HG03521 (cell line): ENCODE measurements around the gene DISP3.

Experiments
- ATAC-seq: cut with Tn5 transposase; IDR thresholded peaks from one replicate; pipeline ENCODE4 v1.9.1; 2021; ENCODE audit warnings: mild to moderate bottlenecking, moderate library complexity; ENCODE audit not compliant: unreplicated experiment

The DISP3 gene

DNA sequence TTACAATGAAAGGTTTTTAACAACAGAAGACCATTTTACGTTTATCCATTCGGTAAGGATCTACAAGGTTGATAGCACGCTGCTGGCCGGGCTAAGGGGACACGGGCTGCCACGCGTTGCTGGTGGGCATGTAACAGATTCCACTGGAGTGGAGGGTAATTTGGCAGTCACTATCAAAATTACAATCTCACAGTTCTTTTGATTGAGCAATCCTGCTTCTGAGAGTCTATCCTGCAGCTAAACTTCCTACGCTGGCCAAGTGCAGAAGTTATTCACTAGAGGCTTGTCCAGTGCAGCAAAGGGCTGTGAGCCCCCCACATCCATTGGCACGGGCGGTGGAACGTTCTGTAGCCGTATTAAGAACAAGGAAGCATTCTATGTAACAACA lies 61.8 kb downstream of the DISP3 start:
- no peak for ATAC-seq

DNA sequence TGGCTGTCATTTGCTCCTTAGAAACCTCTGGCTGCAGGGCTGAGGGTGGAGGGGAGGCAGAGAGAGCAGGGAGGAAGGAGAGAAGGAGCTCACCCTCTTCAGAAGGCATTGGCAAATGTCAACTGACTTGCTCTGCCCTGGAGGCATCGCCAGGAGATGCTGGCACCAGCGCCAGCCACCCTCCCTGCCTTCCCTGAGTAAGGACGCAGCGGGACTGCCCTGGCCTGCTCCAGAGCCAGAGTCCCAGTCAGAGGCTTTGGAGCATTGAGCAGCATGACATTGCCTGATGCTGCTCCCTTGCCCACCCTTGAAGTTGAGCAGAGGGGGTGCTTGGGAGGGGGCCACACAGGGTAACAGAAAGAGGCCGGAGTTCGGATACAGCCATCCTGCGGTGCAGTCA lies 62.3 kb downstream of the DISP3 start:
- ATAC-seq: no peak

DNA sequence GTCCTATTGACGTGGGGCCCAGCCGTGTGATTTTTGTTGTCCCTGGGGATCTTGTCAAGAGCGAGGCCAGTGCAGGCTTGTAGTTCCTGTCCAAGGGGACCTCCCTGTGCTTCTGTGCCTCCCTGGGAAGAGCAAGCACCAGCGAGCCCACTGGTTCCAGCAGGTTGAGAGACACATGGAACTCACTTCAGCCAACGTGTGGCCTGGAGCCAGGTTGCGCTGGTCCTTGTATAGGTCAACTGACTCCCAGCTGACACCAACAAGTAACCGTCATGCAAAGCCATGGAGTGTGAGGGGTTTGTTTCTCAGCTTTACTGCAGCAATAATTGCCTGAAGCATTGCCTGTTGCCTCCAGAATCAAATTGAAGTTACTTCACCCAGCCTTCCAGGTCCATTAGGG lies 63.0 kb downstream of the DISP3 start:
- no peak for ATAC-seq

DNA sequence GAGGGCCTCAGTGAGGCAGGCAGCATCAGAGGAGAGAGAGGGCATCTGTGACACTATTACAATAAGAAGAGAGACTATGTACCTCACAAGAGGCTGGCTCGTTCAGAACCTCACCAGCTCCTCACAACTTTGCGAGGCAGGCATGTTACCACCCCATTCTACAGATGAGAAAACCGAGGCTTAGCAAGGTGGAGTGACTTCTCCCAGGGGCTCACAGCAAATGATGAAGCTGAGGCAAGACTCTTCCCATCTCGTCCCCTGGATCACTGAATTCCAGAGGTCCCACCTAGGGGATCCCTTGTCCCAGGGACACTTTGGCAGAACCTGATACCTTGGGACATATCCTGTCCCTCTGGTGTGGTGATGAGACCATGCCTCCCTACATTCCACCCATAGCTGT lies 64.4 kb downstream of the DISP3 start:
- no peak for ATAC-seq

DNA sequence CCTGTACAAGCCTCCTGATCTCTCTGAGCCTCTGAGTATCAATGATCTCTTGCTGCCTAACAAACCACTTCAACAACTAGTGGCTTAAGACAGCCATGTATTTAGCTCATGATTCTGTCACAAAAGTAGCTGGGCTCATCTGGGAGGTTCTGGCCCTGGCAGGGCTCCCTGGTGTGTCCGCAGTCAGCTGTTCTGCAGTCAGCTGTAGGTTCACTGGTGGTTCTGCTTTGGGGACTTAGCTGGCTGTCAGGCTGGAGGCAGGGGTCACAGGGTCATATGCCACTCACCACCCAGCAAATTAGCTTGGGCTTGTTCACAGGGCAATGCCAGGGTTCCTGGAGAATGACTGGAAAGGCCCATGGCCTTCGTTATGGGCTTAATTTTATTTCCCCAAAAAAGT lies 64.8 kb downstream of the DISP3 start:
- ATAC-seq: no peak

DNA sequence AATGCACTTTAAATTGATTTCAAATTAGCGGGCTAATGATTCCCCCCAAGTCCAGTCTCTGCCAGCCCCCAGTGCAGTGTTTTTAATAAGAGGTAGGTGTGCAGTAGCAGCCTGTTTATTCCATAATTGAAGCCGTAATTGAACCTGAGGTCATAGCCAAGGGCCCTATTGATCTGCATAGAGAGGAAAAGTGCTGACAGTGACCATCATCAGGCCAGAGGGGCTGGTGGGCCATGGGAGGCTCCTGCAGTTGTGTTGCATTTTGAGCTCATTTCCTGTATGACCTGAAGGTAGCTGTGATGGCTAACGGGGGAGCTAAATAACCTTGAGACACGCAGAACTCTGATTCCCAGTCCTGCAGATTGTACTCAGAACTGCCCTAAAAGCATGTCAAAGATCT lies 67.5 kb downstream of the DISP3 start:
- ATAC-seq: no peak

DNA sequence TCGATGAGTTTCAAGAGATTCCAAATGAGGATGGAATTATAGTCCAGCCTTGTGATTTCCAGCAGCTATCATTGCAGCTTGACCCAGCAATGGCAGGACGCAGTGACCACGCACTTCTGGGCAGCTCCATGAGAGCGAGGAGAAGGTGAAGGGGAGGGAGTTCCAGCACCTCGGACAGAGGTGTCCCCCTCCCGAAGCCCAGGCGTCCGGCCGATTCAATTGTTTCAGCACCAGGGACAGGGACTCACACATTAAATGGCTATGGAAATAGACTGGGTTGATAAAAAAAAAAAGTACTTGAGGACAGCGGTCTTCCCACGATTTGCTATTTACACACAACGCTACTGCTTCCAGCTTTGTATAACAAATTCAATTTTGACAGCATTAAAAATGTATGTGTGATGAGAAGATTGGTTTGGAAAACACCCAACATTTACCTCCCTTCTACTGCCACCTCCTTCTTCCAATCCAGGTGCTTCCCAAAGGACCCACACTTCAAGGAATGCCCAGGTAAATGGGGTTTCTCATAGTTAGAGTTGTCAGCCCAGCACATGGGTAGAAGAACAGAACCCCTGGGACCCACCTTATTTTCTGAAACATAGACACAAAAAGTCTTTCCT lies 71.8 kb downstream of the DISP3 start:
- no peak for ATAC-seq

DNA sequence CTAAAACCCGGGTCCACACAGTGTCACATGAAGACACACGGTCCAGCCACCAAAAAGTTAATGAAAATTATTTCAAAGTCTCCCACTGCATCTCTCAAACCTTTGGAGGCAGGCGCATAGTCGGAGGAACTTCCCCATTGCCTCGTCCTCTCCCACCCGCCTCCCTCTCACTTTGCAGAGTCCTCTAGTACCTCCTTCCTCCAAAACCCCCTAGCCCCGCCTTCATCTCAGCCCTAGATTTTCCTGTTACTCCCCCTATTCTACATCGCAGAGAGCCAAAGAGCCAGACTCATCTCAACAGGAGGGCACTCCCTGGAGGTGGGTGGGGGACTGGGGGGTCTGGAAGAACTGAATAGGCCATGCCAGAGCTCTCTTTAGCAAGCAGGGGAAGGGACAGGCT lies 79.3 kb downstream of the DISP3 start:
- no peak for ATAC-seq

DNA sequence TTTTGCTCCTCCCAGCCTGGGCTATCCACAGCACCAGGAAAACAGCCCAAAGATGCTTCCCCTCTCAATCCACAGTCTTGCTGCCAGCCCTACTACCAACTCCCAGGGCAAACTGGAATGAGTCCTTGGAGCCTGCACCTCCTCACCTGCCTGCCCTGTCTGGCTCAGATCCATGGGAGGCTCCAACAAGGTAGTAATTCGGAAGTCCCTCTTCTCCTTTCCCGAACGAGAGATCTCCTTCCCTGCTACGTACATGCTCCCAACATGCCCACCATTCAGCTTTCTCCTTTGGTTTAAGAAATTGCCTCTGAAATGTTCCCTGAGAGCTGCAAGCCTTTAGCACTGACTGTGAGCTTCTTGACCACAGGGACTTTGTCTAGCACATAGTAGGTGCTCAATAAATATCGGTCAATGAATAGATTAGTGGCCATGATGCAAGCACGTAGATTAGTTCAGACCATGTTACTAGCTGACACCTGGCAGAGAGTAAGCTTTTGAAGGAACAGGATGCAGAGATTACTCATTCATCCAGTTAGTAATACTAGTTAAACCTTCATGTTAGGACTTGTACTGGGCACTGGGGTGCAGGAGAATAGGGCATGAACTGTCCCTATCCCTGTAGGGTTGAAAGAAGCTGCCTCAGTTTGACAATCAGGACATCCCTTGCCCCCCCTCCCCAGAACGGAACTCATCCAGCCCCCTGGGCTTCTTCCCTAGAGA lies 80.1 kb downstream of the DISP3 start:
- no peak for ATAC-seq

DNA sequence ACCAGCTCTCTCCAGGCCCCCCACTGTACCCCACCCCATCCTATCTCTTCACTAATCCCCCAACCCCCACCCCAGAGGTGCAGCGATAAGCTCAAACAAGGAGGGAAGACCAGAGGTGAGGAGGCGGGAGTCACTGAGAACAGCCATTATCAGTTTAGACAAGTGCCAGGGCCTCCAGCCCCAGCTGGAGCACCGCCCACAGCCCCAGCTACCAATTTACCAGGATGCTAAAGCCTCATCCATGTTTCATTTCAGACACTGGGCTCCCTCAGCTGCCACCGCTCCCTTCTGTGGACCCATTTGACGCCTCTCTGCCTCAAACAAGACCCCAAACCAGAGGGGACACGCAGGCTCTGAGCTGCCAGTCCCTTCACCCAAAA lies 80.6 kb downstream of the DISP3 start:
- ATAC-seq: no peak

DNA sequence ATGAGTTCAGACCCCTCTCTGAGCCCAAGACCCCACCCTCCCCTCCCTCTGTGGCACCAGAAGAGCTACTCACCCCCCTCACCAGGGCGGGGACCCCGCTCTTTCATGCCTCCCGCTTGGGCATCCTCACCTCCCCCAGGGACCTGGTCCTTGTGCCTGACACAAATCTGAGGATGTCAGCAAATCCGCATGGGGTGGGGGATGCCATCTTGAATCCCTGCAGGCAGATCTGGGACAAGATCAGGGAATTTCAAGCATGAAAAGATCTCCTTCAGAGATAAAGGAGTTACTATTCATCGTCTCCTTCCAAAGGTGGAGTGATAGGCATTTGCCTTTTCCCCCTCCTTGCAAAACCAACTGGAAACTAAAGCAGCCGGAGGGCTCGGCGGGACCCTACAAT lies 81.1 kb downstream of the DISP3 start:
- no peak for ATAC-seq

DNA sequence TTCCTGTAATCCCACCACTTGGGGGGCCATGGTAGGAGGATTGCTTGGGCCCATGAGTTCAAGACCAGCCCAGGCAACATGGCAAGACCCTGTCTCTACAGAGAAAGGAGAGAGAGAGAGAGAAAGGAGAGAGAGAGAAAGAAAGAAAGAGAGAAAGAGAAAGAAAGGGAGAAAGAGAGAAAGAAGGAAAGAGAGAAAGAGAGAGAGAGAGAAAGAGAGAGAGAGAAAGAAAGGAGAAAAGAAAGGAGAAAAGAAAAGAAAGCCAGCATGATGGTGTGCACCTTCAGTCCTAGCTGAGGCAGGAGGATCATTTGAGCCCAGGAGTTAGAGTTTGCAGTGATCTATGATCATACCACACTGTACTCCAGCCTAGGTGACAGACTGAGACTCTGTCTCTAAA lies 82.8 kb downstream of the DISP3 start:
- no peak for ATAC-seq

DNA sequence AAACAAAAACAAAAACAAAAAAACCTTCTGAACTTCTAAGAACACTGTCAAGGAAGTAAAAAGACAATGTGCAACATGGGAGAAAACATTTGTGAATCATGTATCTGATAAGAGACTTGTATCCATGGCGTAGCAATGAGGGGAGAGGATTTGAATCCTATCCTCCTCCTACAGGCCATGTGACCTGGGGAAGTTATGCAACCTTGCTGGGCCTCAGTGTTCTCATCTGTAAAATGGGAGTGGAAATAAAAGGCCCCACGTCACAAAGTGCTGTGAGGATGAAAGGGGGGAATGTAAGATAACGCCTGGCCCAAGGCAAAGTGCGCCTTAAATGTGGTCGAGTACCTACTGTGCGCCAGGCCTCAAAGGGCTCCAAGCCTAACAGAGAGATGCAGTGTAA lies 83.7 kb downstream of the DISP3 start:
- no peak for ATAC-seq

DNA sequence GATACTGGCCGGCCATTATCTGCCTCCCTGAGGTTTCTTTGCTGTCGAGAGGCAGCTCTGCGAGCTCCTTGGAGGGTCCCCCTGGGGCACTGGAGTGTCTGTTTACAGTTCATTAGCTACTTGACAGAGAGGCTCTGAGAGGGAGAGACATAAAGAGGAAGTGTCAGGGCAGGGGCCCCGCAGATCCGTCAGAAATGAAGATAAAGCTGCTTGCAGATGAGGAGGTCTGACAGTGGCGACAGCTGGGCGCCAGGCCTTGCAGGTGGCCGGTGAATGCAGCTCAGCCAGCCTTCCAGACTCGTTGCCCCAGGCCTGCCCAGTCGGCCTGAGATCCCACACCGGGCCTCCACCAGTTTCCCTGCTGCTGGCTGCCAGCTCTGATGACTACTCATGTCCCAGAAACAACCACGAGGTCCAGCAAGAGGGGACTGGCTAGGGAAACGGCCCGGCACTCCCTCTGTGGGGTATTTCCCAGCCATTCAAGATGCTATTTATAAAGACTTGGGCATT lies 84.7 kb downstream of the DISP3 start:
- no peak for ATAC-seq

DNA sequence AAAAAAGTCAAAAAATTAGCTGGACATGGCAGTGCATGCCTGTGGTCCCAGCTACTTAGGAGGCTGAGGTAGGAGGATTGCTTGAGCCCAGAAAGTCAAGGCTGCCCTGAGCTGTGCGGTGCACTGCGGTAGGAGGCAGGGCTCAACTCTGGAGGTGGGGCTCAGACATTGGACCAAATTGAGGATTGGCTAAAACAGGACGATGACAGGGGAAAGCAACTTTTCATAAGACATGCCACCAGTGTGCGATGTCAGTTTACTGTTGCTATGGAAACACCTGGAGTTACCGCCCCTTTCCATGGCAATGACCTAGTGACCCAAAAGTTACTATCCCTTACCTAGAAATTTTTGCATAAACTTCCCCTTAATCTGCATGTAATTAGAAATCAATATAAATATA lies 85.3 kb downstream of the DISP3 start:
- no peak for ATAC-seq

DNA sequence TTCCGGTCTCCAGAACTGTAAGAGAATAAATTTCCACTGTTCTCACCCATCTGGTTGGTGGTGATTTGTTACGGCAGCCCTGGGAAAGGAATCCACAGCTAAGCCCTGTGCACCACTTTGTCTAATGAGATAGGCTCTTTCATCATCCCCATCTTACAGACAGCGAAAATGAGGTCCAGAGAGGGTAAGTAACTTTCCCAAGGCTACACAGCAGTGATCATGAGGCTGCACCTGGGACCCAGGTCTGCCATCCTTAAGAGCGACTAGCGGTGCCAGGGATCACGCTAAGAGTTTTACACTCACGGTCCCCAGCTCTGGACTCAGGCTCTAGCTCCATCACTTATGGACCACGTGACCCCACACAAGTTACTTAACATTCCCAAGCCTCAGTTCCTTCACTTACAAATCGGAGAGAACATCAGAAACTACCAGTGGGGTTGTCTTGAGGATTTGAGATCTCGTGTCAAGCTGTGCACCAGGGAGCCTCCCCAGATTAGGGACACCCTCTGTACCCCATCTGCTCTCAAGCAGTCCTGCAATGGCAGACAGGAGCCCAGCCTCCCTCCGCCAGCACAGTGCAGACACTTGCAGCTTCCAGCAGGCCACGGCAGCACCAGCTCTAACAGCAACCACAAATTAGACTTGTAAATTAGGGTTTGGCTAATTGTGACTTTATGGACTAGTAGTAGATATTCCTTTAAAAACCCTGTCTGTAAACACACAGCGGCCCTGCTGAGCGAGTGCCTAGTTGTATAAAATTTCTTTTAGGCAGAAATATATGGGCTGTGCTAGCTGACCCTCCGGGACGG lies 87.3 kb downstream of the DISP3 start:
- no peak for ATAC-seq

DNA sequence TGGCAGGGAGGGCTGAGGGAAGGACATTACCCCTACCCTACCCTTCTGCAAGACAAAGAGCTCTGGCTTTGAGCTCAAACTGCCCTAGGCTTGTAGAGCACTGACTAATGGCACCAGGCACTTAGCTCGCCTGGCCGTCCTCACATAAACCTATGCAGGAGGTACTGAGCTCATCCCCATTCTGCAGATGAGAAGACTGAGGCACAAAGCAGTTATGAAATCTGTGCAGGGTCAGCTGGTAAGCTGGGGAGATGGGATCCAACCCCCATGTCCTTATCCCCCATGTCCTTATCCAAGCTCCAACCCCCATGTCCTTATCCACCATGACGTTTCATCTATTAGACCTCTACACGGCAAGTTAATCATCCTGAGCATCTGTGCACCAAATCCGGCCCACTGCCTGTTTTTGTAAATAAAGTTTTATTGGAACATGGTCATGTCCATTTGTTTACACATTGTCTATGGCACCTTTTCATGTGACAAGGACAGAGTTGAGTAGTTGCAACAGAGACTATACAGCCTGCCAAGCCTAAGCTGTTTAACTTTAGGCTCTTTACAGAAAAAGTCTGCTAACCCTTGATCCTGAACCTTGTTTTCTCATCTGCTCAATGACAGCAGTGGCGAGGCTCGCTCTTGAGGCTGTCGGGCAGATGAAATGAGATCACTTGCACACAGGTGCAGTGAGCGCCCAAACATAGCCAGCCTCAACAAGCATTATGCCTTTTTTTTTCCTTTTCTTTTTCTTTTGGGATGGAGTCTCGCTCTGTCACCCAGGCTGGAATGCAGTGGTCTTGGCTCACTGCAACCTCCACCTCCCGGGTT lies 88.5 kb downstream of the DISP3 start:
- ATAC-seq: no peak

DNA sequence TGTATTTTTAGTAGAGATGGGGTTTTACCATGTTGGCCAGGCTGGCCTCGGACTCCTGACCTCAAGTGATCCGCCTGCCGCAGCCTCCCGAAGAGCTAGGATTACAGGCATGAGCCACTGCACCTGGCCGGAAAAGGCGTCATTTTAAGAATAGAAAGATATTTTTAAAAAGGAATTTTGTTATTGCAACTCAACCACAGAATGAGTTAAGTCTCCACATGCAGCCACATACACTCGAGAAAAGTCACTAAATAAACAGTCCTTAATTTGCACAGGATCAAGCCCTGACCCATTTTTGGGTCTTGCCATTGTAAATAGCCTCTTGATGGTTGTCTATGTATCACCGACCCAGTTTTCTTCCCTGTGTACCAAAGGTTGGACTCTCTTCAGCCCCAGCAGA lies 89.7 kb downstream of the DISP3 start:
- ATAC-seq: no peak

DNA sequence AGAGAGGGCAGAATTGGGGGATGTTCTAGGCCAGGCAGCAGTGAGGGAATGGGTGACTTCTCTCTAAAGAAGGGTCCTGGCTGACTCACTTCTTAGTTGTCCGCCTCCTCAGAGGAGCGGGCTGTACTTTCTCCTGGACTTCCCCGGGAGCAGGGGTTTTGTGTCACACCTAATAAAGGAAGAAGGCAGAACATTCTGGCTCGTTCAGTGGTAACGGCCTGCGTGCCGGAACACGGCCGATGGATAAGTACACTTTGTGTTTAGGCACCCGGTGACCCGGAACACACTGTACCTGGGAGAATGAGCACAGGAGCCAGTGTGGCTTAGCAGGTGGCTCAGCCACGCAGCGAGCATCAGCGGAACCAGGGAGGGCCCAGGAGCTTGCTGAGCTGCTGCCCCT lies 90.6 kb downstream of the DISP3 start:
- no peak for ATAC-seq

DNA sequence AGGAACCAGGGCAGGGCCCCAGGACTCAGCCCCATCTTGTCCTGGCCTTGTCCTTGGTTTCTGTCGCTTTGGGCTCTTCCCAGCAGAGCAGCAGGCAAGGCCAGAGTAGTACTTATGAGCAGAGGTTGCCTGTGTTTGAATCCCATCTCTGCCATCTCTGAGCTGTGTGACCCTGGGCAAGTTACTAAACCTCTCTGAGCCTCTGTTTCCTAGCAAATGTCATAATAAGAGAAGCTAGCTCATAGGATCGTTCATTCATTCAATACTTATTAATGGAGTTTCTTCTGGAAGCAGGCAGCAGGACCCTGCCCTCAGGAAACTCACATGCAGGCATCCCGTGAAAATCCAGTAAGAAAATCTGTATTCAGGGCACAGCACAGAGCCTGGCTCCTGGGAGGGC lies 91.0 kb downstream of the DISP3 start:
- ATAC-seq: no peak

DNA sequence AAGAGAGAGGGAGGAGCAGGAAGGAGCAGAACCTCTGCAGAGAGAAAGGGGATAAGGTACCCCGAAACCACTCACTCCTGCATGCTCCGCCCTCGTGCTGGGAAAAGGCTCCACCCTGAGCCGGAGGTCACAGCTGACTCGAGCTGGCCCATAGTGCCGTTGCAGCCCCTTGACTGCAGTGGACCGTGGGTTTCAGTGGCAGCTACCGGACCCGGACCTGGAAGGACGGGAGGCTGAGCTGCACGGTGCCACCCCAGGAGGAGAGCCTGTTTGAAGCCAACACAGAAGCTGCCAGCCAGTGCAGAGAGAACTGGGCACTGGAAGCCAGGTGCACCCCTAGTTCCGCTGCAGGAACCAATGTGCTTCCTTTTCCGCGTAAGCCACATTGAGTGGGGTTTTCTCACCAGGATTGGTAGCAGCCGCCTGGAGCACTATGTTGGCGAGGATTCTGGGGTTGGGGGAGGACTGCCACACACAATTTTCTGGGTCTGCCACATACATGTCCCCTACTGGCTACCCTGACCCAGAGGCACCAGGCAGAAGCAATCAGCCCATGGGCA lies 91.9 kb downstream of the DISP3 start:
- ATAC-seq: no peak
